ENCODE results near the gene CMBL. TPM values are rescaled to one million over a fixed set of nuclear protein-coding genes. Genes with fewer than 3 reads are reported as not detected.
A peak's percentile ranks its signal among the peaks of the same experiment; 100 is the strongest.

Gene CMBL
- total and polyA plus RNA-seq, 2 experiments from 2014 or later: 20.8 to 24.1 TPM

DNA sequence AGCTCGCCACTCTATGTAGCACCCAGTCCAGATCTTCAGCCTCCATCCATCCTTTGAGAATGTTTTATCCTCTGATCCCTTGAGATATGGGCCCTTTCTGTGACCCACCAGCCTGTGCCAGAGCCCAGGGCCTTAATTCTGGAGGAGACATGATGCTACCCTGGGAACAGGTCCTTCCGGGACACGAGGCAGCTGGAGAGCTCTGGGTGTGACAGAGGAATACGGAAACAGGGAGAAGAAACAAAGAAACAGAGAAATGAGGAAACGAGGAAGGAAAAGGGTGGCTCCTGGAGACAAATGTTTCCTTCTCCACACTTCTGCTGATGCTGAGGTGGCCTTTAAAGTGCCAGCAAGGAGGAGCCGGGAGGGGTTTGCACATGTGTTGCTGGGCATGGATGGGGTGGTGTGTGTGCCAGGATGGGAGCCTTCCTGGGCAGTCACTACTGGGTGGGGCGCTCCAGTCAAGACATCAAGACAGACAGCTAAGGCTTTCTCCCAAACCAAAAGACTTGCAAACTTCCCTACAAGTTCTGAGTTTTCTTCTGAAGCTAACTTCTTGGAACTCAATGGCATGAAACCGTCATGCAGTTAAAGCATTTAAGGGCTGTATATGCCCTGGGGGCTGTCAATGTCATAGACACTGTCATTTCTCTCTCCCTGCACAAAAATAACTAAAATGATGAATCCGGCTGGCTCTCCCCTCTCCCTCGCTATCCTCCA is 23.0 kb upstream of the CMBL start:
- Histone ChIP-seq H3K4me2 (peak overlapping the region; percentile 8), H3K4me1 (ENCODE audit: insufficient read depth) (peaks cover 30% of the 10 kb centered on the region), H3K36me3 (replicated peaks; ENCODE audit: insufficient read depth, low read depth) (no peaks in the 10 kb centered on the region), H3K4me3 (no peak overlapping the region), H3K9me2 (replicated peaks; ENCODE audit: insufficient read depth) (no peaks in the 10 kb centered on the region), H3K9me3 (ENCODE audit: low read depth) (no peaks in the 10 kb centered on the region), H4K20me1 (ENCODE audit: insufficient read depth, poor library complexity, severe bottlenecking) (no peaks in the 10 kb centered on the region), H2AFZ (no peak overlapping the region), H3K27me3 (peaks cover 14% of the 10 kb centered on the region), H3K79me2 (no peaks in the 10 kb centered on the region), H3K27ac (peak overlapping the region; percentile 81)
- TF ChIP-seq EZH2phosphoT487 (IDR thresholded peaks at IDR 0.05; ENCODE audit: low read depth, severe bottlenecking, unreplicated experiment) (no peak), EZH2 (IDR thresholded peaks at IDR 0.05; ENCODE audit: borderline replicate concordance) (no peak)
- TF ChIP-seq, protein P1, sequence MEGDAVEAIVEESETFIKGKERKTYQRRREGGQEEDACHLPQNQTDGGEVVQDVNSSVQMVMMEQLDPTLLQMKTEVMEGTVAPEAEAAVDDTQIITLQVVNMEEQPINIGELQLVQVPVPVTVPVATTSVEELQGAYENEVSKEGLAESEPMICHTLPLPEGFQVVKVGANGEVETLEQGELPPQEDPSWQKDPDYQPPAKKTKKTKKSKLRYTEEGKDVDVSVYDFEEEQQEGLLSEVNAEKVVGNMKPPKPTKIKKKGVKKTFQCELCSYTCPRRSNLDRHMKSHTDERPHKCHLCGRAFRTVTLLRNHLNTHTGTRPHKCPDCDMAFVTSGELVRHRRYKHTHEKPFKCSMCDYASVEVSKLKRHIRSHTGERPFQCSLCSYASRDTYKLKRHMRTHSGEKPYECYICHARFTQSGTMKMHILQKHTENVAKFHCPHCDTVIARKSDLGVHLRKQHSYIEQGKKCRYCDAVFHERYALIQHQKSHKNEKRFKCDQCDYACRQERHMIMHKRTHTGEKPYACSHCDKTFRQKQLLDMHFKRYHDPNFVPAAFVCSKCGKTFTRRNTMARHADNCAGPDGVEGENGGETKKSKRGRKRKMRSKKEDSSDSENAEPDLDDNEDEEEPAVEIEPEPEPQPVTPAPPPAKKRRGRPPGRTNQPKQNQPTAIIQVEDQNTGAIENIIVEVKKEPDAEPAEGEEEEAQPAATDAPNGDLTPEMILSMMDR (IDR thresholded peaks at IDR 0.05; ENCODE audit: poor library complexity): no peak
- DNase-seq (ENCODE audit: low spot score): no peak
- WGBS (ENCODE audit: low lambda C conversion rate, missing lambda C conversion rate): 83% methylated on average over 10 of the region's 10 CpGs

DNA sequence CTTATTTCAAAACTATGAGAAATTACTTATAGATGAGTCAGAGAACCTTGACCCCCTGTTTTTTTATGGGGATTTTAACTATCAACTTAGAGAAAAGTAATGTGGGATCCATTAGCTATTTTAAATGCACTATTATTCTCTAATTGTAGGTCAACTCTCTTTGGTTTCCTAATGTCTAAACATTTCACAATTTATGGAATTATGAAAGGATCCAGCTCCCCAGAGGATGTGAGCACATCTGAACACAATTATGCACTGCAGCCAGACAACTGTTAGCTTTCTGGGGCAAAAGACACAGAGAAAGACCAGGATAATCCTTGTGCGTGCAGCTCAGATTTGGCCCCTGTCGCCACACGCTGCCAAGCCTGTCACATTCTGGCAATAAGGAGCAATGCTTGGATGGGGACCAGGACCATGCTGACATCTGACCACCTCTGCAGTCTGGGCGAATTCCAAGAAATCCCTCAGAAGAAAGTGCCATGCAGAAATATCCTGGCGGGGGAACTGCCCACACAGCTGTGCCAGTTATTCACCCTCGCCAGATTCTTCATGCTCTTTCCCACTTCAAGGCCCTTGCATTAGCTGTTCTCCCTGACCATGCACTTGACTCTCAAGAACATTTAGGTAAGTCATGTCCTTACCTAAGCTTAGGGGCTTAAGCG is 22.2 kb upstream of the CMBL start:
- H3K4me2 ChIP-seq: peak overlapping the region; percentile 27

DNA sequence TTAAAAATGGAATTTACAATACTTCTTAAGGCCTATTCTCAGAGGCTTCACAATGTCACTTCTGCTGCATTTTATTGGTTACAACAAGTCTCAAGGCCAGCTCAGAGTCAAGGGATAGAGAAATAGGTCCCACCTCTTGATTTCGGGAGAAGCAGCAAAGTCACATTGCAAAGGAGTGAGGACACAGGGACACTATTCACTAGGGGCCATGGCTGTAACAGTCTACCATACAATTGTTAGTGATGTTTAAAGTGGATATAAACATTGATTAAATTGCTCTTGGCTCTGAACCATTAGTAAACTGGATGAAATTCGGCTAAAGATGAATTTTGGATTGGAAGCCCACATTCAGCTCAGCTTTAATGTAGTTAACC is 21.7 kb upstream of the CMBL start:
- Histone ChIP-seq H3K4me3 (no peak overlapping the region), H3K9me3 (ENCODE audit: low read depth) (no peaks in the 10 kb centered on the region), H3K27me3 (peaks cover 7% of the 10 kb centered on the region), H2AFZ (no peak overlapping the region), H3K4me2 (peak overlapping the region; percentile 27), H4K20me1 (ENCODE audit: insufficient read depth, poor library complexity, severe bottlenecking) (no peaks in the 10 kb centered on the region), H3K4me1 (ENCODE audit: insufficient read depth) (peaks cover 30% of the 10 kb centered on the region), H3K79me2 (no peaks in the 10 kb centered on the region), H3K36me3 (replicated peaks; ENCODE audit: insufficient read depth, low read depth) (no peaks in the 10 kb centered on the region), H3K27ac (peak overlapping the region; percentile 79), H3K9me2 (replicated peaks; ENCODE audit: insufficient read depth) (no peaks in the 10 kb centered on the region)
- WGBS (ENCODE audit: low lambda C conversion rate, missing lambda C conversion rate): 62% methylated on average over 2 of the region's 2 CpGs
- DNase-seq (ENCODE audit: low spot score): no peak
- TF ChIP-seq EZH2phosphoT487 (IDR thresholded peaks at IDR 0.05; ENCODE audit: low read depth, severe bottlenecking, unreplicated experiment) (no peak), EZH2 (IDR thresholded peaks at IDR 0.05; ENCODE audit: borderline replicate concordance) (no peak)
- TF ChIP-seq, protein P1 (IDR thresholded peaks at IDR 0.05; ENCODE audit: poor library complexity): no peak

More for the DNA sequence above, 22.2 kb upstream of the CMBL start:
- Histone ChIP-seq H3K27me3 (peaks cover 12% of the 10 kb centered on the region), H3K9me2 (replicated peaks; ENCODE audit: insufficient read depth) (no peaks in the 10 kb centered on the region), H3K9me3 (ENCODE audit: low read depth) (no peaks in the 10 kb centered on the region), H3K4me1 (ENCODE audit: insufficient read depth) (peaks cover 30% of the 10 kb centered on the region), H3K27ac (peak overlapping the region; percentile 81), H2AFZ (no peak overlapping the region), H3K36me3 (replicated peaks; ENCODE audit: insufficient read depth, low read depth) (no peaks in the 10 kb centered on the region), H3K4me3 (no peak overlapping the region), H3K79me2 (no peaks in the 10 kb centered on the region), H4K20me1 (ENCODE audit: insufficient read depth, poor library complexity, severe bottlenecking) (no peaks in the 10 kb centered on the region)
- TF ChIP-seq EZH2phosphoT487 (IDR thresholded peaks at IDR 0.05; ENCODE audit: low read depth, severe bottlenecking, unreplicated experiment): peak; percentile 85
- no peak for TF ChIP-seq EZH2 (IDR thresholded peaks at IDR 0.05; ENCODE audit: borderline replicate concordance)
- peak; percentile 61 for DNase-seq (ENCODE audit: low spot score)
- 57% methylated on average over 7 of the region's 7 CpGs for WGBS (ENCODE audit: low lambda C conversion rate, missing lambda C conversion rate)

DNA sequence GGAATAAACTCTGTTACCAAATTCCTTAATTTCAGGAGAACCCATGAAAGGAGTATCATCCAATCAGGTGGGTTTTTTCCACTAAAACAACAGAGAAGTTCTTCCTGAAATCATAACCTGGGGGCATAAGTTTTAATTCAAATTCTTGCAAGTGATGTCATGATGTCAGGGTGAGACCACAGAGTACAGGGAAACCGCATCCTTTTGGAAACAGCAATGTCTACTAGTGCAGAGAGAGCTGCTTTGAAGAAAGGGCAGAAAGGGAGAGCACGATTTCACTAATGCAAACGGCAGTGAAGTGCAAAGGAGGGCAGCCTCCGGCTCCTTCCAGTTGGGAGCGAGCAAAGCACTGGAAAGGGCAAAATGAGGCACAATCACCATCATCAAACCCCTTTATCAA is 20.6 kb upstream of the CMBL start:
- TF ChIP-seq, protein P1 (IDR thresholded peaks at IDR 0.05; ENCODE audit: poor library complexity): no peak
- no peak for TF ChIP-seq EZH2 (IDR thresholded peaks at IDR 0.05; ENCODE audit: borderline replicate concordance)
- TF ChIP-seq EZH2phosphoT487 (IDR thresholded peaks at IDR 0.05; ENCODE audit: low read depth, severe bottlenecking, unreplicated experiment): no peak
- no peak for DNase-seq (ENCODE audit: low spot score)
- Histone ChIP-seq H3K4me3 (no peak overlapping the region), H3K27me3 (peaks cover 3% of the 10 kb centered on the region), H3K79me2 (no peaks in the 10 kb centered on the region), H3K9me2 (replicated peaks; ENCODE audit: insufficient read depth) (no peaks in the 10 kb centered on the region), H3K9me3 (ENCODE audit: low read depth) (no peaks in the 10 kb centered on the region), H3K4me1 (ENCODE audit: insufficient read depth) (peaks cover 25% of the 10 kb centered on the region), H3K4me2 (no peak overlapping the region), H3K27ac (peak overlapping the region; percentile 79), H3K36me3 (replicated peaks; ENCODE audit: insufficient read depth, low read depth) (no peaks in the 10 kb centered on the region), H4K20me1 (ENCODE audit: insufficient read depth, poor library complexity, severe bottlenecking) (no peaks in the 10 kb centered on the region), H2AFZ (no peak overlapping the region)
- 93% methylated on average over 5 of the region's 5 CpGs for WGBS (ENCODE audit: low lambda C conversion rate, missing lambda C conversion rate)
